IMR-90 (cell line): ENCODE data around the gene ZSCAN4. TPM values are rescaled to one million over a fixed set of nuclear protein-coding genes. Genes with fewer than 3 reads are reported as not detected.
A peak's percentile ranks its signal among the peaks of the same experiment; 100 is the strongest.

Experiments used
- ATAC-seq: fragments of 200-7000 bp; cut with Tn5 transposase; 2 replicates; pipeline ENCODE4 v1.9.1; 2020; ENCODE audit warnings: low read depth, mild to moderate bottlenecking, moderate library complexity
- BruUV-seq: library from RNA; stranded (reverse); fragments of 400-500 nt; replicated peaks from 2 replicates; lab custom pipeline; 2021; lab: Mats Ljungman, UMichigan
- CTCF ChIA-PET: fragments of 300-600 bp; formaldehyde crosslinking; extraction: SDS; loops from one replicate; lab custom pipeline; 2021; ENCODE audit warnings: antibody characterized with exemption; lab: Yijun Ruan, JAX
- POLR2A ChIA-PET: fragments of 300-600 bp; sonication (Branson Sonifier 250); formaldehyde crosslinking; loops from one replicate; lab custom pipeline; 2022; ENCODE audit warnings: antibody characterized with exemption; ENCODE audit not compliant: unreplicated experiment; lab: Charles Lee
- DNase-seq: peaks from one replicate; pipeline ENCODE4 v3.0.0; 2013
- H2AFZ ChIP-seq: replicated peaks from 2 replicates; pipeline ENCODE3; 2013; ENCODE audit warnings: low read length, mild to moderate bottlenecking; ENCODE audit not compliant: poor library complexity
- H2AK5ac ChIP-seq: 2 replicates; pipeline ENCODE4 v1.6.1; 2013; ENCODE audit warnings: low read depth, low read length, inconsistent platforms
- H2AK9ac ChIP-seq: replicated peaks from 2 replicates; pipeline ENCODE3; 2013; ENCODE audit warnings: mild to moderate bottlenecking, low read depth, low read length, moderate library complexity; ENCODE audit not compliant: poor library complexity
- H2BK120ac ChIP-seq: 2 replicates; pipeline ENCODE4 v1.6.1; 2013; ENCODE audit warnings: low read depth, low read length, inconsistent platforms
- H2BK15ac ChIP-seq: 3 replicates; pipeline ENCODE4 v1.6.1; 2013; ENCODE audit warnings: low read depth, low read length, inconsistent platforms
- H2BK20ac ChIP-seq: 2 replicates; pipeline ENCODE4 v1.6.1; 2013; ENCODE audit warnings: low read depth, mild to moderate bottlenecking, inconsistent platforms, low read length, moderate library complexity
- H2BK5ac ChIP-seq: 2 replicates; pipeline ENCODE4 v1.6.1; 2013; ENCODE audit warnings: mild to moderate bottlenecking, low read depth, low read length, inconsistent platforms; ENCODE audit not compliant: poor library complexity, severe bottlenecking
- H3K14ac ChIP-seq: replicated peaks from 2 replicates; pipeline ENCODE4 v1.6.1; 2013; ENCODE audit warnings: low read depth, low read length, inconsistent platforms
- H3K18ac ChIP-seq: 2 replicates; pipeline ENCODE4 v1.6.1; 2013; ENCODE audit warnings: low read depth, low read length, control low read depth
- H3K23ac ChIP-seq: 2 replicates; pipeline ENCODE4 v1.6.1; 2013; ENCODE audit warnings: low read depth, low read length, inconsistent platforms
- H3K27ac ChIP-seq: 2 replicates; pipeline ENCODE4 v1.5.1; 2013; ENCODE audit warnings: mild to moderate bottlenecking, control low read depth, low read length; ENCODE audit not compliant: insufficient read depth
- H3K27me3 ChIP-seq: 2 replicates; pipeline ENCODE4 v1.6.1; 2013; ENCODE audit warnings: low read length; ENCODE audit not compliant: control insufficient read depth, insufficient read depth
- H3K36me3 ChIP-seq: 2 replicates; pipeline ENCODE4 v1.6.1; 2013; ENCODE audit warnings: low read length, mixed read lengths; ENCODE audit not compliant: control insufficient read depth, insufficient read depth
- H3K4ac ChIP-seq: 2 replicates; pipeline ENCODE4 v1.6.1; 2013; ENCODE audit warnings: low read depth, low read length, inconsistent platforms
- H3K4me1 ChIP-seq: 2 replicates; pipeline ENCODE4 v1.6.1; 2013; ENCODE audit warnings: low read length, mixed read lengths; ENCODE audit not compliant: control insufficient read depth, insufficient read depth
- H3K4me2 ChIP-seq: 2 replicates; pipeline ENCODE4 v1.6.1; 2013; ENCODE audit warnings: low read depth, mild to moderate bottlenecking, control low read depth, low read length, moderate library complexity
- H3K4me3 ChIP-seq: 2 replicates; pipeline ENCODE4 v1.5.1; 2013; ENCODE audit warnings: low read depth, mild to moderate bottlenecking, control low read depth, low read length, moderate library complexity; ENCODE audit not compliant: insufficient read depth
- H3K56ac ChIP-seq: 2 replicates; pipeline ENCODE4 v1.6.1; 2013; ENCODE audit warnings: low read length, inconsistent platforms; ENCODE audit not compliant: insufficient read depth; ENCODE audit errors: extremely low read depth
- H3K79me1 ChIP-seq, 2 experiments: 2 replicates each; pipeline ENCODE4 v1.6.1; 2013; ENCODE audit warnings: low read length in 2 of 2, inconsistent platforms in 1 of 2, low read depth in 1 of 2
- H3K9ac ChIP-seq: 2 replicates; pipeline ENCODE4 v1.6.1; 2013; ENCODE audit warnings: low read depth, low read length, control low read depth
- H3K9me1 ChIP-seq: 2 replicates; pipeline ENCODE4 v1.6.1; 2013; ENCODE audit warnings: low read length, inconsistent platforms; ENCODE audit not compliant: insufficient read depth
- H3K9me3 ChIP-seq: 2 replicates; pipeline ENCODE4 v1.6.1; 2013; ENCODE audit warnings: low read length; ENCODE audit not compliant: control insufficient read depth, insufficient read depth
- H4K20me1 ChIP-seq: 2 replicates; pipeline ENCODE4 v1.6.1; 2013; ENCODE audit warnings: low read length, inconsistent platforms; ENCODE audit not compliant: insufficient read depth
- H4K5ac ChIP-seq: 2 replicates; pipeline ENCODE4 v1.6.1; 2013; ENCODE audit warnings: mild to moderate bottlenecking, low read depth, low read length, control low read depth
- H4K8ac ChIP-seq, 2 experiments: 2 replicates each; pipeline ENCODE4 v1.6.1; 2013; ENCODE audit warnings: low read depth in 2 of 2, low read length in 2 of 2, control low read depth in 1 of 2, inconsistent platforms in 1 of 2
- H4K91ac ChIP-seq: 2 replicates; pipeline ENCODE4 v1.6.1; 2013; ENCODE audit warnings: low read depth, low read length, inconsistent platforms; ENCODE audit not compliant: insufficient read depth
- BHLHE40 ChIP-seq: fragments of 150-350 bp; IDR thresholded peaks from 2 replicates; pipeline ENCODE4 v1.6.1; 2016; ENCODE audit warnings: mild to moderate bottlenecking, low read depth, low read length
- ELK1 ChIP-seq: fragments of 150-350 bp; IDR thresholded peaks from 2 replicates; pipeline ENCODE4 v1.6.1; 2016; ENCODE audit warnings: low read depth, mild to moderate bottlenecking, low read length, moderate library complexity, borderline replicate concordance
- MAFK ChIP-seq: IDR thresholded peaks from 2 replicates; pipeline ENCODE4 v1.6.1; 2012; ENCODE audit warnings: low read depth, low read length, improper control_type of control experiment
- RAD21 ChIP-seq: IDR thresholded peaks from 2 replicates; pipeline ENCODE4 v1.6.1; 2012; ENCODE audit warnings: low read length, improper control_type of control experiment
- RCOR1 ChIP-seq: IDR thresholded peaks from 2 replicates; pipeline ENCODE4 v1.6.1; 2012; ENCODE audit warnings: mild to moderate bottlenecking, low read length, improper control_type of control experiment; ENCODE audit not compliant: insufficient replicate concordance
- SMC3 ChIP-seq: fragments of 150-350 bp; IDR thresholded peaks from 2 replicates; pipeline ENCODE4 v1.6.1; 2016; ENCODE audit warnings: low read depth, mild to moderate bottlenecking, antibody characterized with exemption, low read length, moderate library complexity
- dilution Hi-C: fragments of 300-500 bp; cut with HindIII; formaldehyde crosslinking; loops from one replicate; pipeline ENCODE4 v1.14.3; 2018; ENCODE audit warnings: low sequenced_read_pairs; ENCODE audit not compliant: unreplicated experiment
- in situ Hi-C: fragments of 300-500 bp; cut with MboI; formaldehyde crosslinking; loops from 3 replicates; pipeline ENCODE4 v1.14.3; 2019; ENCODE audit warnings: low sequenced_read_pairs, inconsistent platforms, mixed read lengths
- intact Hi-C: fragments of 100-400 bp; cut with micrococcal nuclease; formaldehyde crosslinking; loops from 2 replicates; pipeline ENCODE4 v1.10.0; 2022
- polyA plus RNA-seq, 3 experiments: library from polyadenylated mRNA; depleted of rRNA; stranded (reverse); fragments of >200 nt; gene quantifications; 2 replicates each; pipeline ENCODE4 v1.2.3, GENCODE V29; 2012; ENCODE audit warnings: low replicate concordance in 1 of 3
- total RNA-seq: library from RNA; depleted of rRNA; stranded (reverse); fragments of >200 nt; gene quantifications from 2 replicates; pipeline ENCODE4 v1.2.3, GENCODE V29; 2012

Gene ZSCAN4
- total and polyA plus RNA-seq, 2 of the 4 experiments (the other 2 are of a cell fraction) = not detected

- Histone ChIP-seq H3K18ac (no peak overlapping the region), H3K56ac (no peak overlapping the region), H4K5ac (no peak overlapping the region), H3K4me1 (no peaks in the 10 kb centered on the region), H3K23ac (no peak overlapping the region), H3K4me2 (no peak overlapping the region), H2BK5ac (no peak overlapping the region), H2AK9ac (no peak overlapping the region), H3K36me3 (peaks cover 32% of the 10 kb centered on the region), H3K27me3 (no peaks in the 10 kb centered on the region), H3K27ac (no peak overlapping the region), H3K4me3 (no peak overlapping the region), H3K9ac (no peak overlapping the region), H3K79me1 (peaks cover 0 to 3% of the 10 kb centered on the region in 2 experiments; a peak in 3 of 4 replicates), H3K14ac (no peak overlapping the region), H4K91ac (no peak overlapping the region), H3K4ac (no peak overlapping the region), H3K9me1 (no peaks in the 10 kb centered on the region), H4K8ac (no peak overlapping the region), H3K9me3 (peaks cover 38% of the 10 kb centered on the region), H2AFZ (no peak overlapping the region), H2BK120ac (no peak overlapping the region), H2AK5ac (no peak overlapping the region), H4K20me1 (no peaks in the 10 kb centered on the region), H2BK20ac (no peak overlapping the region), H2BK15ac (no peak overlapping the region)
- DNase-seq = no peak
- dilution Hi-C loops = no loop called here
- no peak for TF ChIP-seq SMC3
- TF ChIP-seq RAD21 = no peak
- 0 out of 2 replicates have a peak, but pooled peaks have one; percentile 23 for TF ChIP-seq MAFK
- TF ChIP-seq BHLHE40 = no peak
- TF ChIP-seq ELK1 = no peak
- TF ChIP-seq RCOR1 = no peak
- in situ Hi-C loops = no loop called here
- ChIA-PET POLR2A (no interaction called here), CTCF (no interaction called here)
- intact Hi-C loops = no loop called here
- ATAC-seq = no peak
- no TSS peak for BruUV-seq
Observed at GRCh38 chr19:57643734-57644133, 25.0 kb upstream of the ZSCAN4 start.
